ENCODE measurements around the gene MTG2. TPM values are rescaled to one million over a fixed set of nuclear protein-coding genes. Genes with fewer than 3 reads are reported as not detected.
A peak's percentile ranks its signal among the peaks of the same experiment; 100 is the strongest.

MTG2 gene
- total RNA-seq, 3 donors from 2014 or later: 16.3 to 32.1 (median 25.6) TPM

DNA sequence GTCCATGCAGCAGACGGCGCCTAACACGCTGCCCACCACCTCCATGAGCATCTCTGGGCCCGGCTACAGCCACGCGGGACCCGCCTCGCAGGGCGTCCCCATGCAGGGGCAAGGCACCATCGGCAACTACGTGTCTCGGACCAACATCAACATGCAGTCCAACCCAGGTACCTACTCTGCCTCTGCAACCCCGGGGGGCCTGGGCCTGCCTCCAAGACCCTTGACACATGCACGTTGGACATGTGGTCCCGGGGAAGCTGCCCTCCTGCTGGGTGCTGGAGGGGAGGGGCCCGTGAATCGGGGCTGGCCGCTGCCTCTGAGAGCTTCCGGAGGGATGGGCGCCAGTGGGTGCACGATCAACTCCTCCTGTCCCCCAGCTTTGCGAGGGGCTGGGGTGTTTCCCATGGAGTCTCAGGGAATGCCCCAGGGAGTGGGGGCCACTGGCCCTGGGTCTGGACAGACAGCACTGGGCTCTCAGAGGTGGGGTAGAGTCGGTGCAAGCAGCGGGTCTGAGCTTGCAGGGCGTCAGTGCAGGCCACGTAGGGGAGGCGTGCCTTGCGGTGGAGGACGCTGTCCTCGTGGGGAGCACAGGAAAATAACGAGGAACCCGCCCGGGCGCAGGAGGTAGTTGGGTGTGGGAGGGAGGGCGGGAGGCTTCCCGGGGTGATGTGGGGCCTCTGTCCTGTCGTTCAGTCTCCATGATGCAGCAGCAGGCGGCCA, 19.9 kb upstream of the MTG2 start:
- peaks cover 3% of the 10 kb centered on the region for H3K36me3 ChIP-seq
- no peak for DNase-seq (ENCODE audit: low spot score in 2 of 2)
- H3K4me3 ChIP-seq: no peak overlapping the region
- H3K4me1 ChIP-seq: no peaks in the 10 kb centered on the region
- H3K9me3 ChIP-seq: no peaks in the 10 kb centered on the region
- intact Hi-C loops (cut with DNase I; ENCODE audit: low total_unique reads): no loop called here
- no peak overlapping the region for H3K27ac ChIP-seq
- TF ChIP-seq POLR2AphosphoS5 (IDR thresholded peaks at IDR 0.05): no peak
- TF ChIP-seq, protein P1, sequence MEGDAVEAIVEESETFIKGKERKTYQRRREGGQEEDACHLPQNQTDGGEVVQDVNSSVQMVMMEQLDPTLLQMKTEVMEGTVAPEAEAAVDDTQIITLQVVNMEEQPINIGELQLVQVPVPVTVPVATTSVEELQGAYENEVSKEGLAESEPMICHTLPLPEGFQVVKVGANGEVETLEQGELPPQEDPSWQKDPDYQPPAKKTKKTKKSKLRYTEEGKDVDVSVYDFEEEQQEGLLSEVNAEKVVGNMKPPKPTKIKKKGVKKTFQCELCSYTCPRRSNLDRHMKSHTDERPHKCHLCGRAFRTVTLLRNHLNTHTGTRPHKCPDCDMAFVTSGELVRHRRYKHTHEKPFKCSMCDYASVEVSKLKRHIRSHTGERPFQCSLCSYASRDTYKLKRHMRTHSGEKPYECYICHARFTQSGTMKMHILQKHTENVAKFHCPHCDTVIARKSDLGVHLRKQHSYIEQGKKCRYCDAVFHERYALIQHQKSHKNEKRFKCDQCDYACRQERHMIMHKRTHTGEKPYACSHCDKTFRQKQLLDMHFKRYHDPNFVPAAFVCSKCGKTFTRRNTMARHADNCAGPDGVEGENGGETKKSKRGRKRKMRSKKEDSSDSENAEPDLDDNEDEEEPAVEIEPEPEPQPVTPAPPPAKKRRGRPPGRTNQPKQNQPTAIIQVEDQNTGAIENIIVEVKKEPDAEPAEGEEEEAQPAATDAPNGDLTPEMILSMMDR (IDR thresholded peaks at IDR 0.05): no peak
- H3K27me3 ChIP-seq: no peaks in the 10 kb centered on the region

DNA sequence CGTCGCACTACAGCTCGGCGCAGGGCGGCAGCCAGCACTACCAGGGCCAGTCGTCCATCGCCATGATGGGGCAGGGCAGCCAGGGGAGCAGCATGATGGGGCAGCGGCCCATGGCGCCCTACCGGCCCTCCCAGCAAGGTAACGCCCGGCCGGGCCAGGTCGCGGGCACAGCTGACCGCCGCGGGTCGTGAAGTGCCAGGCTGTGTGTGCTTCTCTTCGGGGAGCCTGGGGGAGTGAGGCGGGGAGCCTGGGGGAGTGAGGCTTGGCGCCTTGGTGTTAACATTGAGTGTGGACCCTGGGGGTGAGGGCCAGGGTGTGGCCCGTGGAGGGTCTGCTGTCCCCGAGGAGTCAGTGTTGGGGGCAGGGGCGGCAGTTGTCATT, 19.4 kb upstream of the MTG2 start:
- DNase-seq (ENCODE audit: low spot score in 2 of 2): no peak
- H3K9me3 ChIP-seq: no peaks in the 10 kb centered on the region
- H3K27me3 ChIP-seq: no peaks in the 10 kb centered on the region
- H3K36me3 ChIP-seq: peaks cover 3% of the 10 kb centered on the region
- no peak overlapping the region for H3K4me3 ChIP-seq
- no peaks in the 10 kb centered on the region for H3K4me1 ChIP-seq
- TF ChIP-seq POLR2A (IDR thresholded peaks at IDR 0.05): no peak
- intact Hi-C loops (cut with DNase I; ENCODE audit: low total_unique reads): no loop called here
- no peak overlapping the region for H3K27ac ChIP-seq

DNA sequence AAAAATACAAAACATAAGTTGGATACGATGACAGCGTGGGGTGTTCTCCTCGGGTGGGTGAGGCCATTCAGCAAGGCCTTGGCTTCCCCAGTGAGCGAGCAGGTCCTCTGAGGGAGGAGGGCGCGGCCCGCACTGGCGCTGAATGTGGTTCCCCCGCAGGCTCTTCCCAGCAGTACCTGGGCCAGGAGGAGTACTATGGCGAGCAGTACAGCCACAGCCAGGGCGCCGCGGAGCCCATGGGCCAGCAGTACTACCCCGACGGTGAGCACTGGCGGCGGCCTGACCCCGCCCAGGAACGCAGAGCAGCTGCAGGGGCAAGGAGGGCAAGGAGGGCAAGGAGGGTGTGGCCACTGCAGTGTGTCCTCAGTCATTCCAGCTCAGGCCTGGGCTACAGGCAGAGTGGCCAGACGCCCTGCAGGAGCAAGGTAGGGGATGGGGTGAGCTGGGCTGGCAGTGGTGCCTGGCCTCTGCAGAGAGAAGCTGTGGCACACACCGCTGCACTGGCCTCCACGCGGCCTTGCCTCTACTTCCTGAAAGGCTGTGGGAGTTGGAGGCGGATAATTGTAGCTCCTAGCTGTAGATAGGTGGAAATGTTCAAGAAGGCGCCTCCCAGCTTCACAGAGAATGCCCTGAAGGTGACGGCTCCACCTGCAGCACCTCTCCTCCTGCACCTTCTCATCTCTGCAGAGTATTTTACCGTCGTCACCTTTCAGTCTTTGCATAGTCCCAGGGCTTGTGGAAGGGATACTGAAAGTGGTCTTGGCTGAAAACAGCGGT, 18.7 kb upstream of the MTG2 start:
- H3K36me3 ChIP-seq: peaks cover 3% of the 10 kb centered on the region
- intact Hi-C loops (cut with DNase I; ENCODE audit: low total_unique reads): no loop called here
- TF ChIP-seq POLR2A (IDR thresholded peaks at IDR 0.05): no peak
- TF ChIP-seq, protein P1 (IDR thresholded peaks at IDR 0.05): no peak
- no peak for TF ChIP-seq POLR2AphosphoS5 (IDR thresholded peaks at IDR 0.05)

DNA sequence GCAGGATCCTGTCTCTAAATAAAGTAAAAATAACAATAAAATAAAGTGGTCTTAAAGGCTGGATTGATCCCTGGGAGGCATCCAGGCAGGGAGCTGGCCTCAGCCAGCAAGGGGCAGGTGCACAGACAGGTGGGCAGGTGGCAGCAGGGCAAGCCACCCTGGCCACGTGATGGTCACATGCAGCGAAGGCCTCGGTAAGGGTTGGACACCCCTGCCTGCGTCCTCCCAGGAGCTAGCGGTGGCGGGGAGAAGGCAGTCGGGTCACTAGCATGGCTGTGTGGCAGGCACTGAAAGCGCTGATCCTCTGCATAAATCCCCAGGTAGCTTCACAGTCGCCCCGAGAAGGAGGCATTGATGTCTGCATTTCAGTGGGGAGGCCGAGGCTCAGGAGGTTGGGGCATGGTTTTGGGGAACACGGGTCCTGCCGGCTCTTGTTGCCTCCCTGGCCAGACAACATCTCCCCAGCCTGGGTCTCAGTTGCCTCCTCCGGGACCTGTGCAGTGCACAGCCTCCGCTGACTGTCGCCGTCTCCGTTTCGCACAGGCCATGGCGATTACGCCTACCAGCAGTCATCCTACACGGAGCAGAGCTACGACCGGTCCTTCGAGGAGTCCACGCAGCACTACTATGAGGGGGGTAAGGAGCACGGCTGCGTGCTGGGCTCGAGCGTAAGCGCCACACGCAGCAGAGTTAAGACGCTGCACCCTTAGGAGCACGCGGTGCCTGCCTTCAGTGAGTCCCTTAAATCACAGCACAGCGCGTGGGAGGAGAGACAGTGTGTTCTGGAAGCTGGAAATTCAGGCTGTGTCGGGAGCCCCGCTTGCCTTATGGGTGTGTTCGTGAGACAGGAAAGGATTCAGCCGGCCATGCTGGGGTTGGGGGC, 17.7 kb upstream of the MTG2 start:
- intact Hi-C loops (cut with DNase I; ENCODE audit: low total_unique reads): no loop called here
- Histone ChIP-seq H3K27ac (peak overlapping the region in 1 of 2 donors; percentile 36), H3K9me3 (no peaks in the 10 kb centered on the region), H3K4me1 (no peaks in the 10 kb centered on the region), H3K36me3 (peaks cover 3% of the 10 kb centered on the region), H3K27me3 (no peaks in the 10 kb centered on the region), H3K4me3 (no peak overlapping the region)
- TF ChIP-seq POLR2A (IDR thresholded peaks at IDR 0.05): no peak
- TF ChIP-seq POLR2AphosphoS5 (IDR thresholded peaks at IDR 0.05): no peak
- TF ChIP-seq, protein P1 (IDR thresholded peaks at IDR 0.05): no peak
- DNase-seq (ENCODE audit: low spot score in 2 of 2): no peak

More for the DNA sequence above, 18.7 kb upstream of the MTG2 start:
- no peak for DNase-seq (ENCODE audit: low spot score in 2 of 2)
- Histone ChIP-seq H3K4me1 (no peaks in the 10 kb centered on the region), H3K9me3 (no peaks in the 10 kb centered on the region), H3K4me3 (no peak overlapping the region), H3K27me3 (no peaks in the 10 kb centered on the region), H3K27ac (no peak overlapping the region)

DNA sequence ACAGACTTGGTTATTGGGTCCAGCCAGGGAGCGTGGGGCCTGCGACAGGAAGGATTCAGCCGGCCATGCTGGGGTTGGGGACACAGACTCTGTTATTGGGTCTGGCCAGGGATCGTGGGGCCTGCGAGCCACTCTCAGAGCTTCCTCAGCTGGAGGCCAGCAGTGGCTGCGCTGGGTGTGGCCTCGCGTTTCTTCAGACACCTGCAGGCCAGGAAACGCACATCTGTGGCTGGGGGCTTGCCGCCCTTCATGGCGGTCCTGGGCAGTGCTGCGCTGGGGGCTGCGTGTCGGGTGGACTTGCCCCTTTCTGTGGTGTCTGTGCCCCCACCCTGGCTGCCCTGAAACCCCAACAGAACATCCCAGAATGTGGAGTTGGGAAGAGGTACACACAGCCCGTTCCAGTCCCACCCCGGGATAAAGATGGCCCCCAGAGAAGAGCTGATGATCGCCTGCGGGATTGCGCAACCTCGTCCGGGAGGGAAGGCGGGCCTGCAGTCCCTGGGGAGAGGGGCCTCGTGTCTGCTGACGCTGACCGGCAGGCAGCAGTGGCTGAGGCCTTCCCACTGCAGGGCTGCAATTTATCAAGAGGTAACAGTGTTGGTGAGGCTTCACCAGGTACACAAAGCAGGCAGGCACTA, 16.9 kb upstream of the MTG2 start:
- peaks cover 3% of the 10 kb centered on the region for H3K36me3 ChIP-seq
- intact Hi-C loops (cut with DNase I; ENCODE audit: low total_unique reads): no loop called here

More for the DNA sequence above, 16.9 kb upstream of the MTG2 start:
- H3K27me3 ChIP-seq: no peaks in the 10 kb centered on the region
- H3K27ac ChIP-seq: peak overlapping the region in 1 of 2 donors; percentile 36
- H3K9me3 ChIP-seq: no peaks in the 10 kb centered on the region
- DNase-seq (ENCODE audit: low spot score in 2 of 2): no peak
- no peaks in the 10 kb centered on the region for H3K4me1 ChIP-seq
- H3K4me3 ChIP-seq: no peak overlapping the region
- TF ChIP-seq POLR2A (IDR thresholded peaks at IDR 0.05): no peak
- no peak for TF ChIP-seq POLR2AphosphoS5 (IDR thresholded peaks at IDR 0.05)
- TF ChIP-seq, protein P1 (IDR thresholded peaks at IDR 0.05): no peak
